Inferior parietal cortex (tissue), 1 donor: ENCODE data around the gene SCAANT1.

Experiments used
- DNase-seq: peaks from one replicate; pipeline ENCODE4 v3.0.0-alpha.2; 2016; ENCODE audit errors: extremely low spot score

Gene SCAANT1

DNA sequence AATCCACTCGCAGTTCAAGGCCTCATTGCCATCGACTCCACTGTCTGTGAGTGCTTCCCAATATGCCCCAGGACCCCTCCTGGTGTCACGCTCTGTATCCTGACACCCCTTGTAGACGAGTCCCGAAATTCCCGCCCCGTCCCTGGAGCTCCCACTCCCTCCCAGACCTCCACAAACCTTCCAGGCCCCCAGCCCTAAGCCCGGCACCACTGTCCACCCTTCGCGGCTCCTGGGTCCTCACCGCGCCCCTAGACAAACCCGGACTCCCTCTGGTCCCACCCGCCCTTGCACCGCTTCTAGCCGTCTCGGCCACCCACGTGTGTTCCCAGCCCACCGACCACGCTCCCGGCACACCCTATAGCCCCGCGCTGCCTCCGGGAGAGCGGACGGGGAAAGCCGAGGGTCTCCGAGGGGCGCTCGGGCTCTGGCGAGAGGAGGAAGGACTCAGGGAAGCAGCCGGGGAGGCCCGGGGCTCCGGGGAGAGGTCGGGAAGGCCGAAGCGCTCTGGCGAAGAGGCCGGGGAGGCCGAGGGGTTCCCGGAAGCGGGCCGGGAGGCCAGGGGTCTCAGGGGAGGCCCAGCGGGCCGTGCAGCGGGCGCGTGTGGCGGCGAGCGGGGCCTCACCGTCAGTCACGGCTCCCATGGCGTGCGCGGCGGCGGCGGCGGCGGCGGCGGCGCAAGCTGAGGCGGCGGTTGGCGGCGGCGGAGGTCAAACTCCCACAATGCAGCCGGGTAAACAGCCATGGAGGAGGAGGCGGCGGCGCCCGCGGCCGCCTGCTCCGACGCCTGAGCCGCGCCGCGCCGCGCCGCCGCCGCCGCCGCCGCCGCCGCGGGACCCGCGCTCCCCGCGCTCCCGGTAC lies 48.8 kb downstream of the SCAANT1 start, which contains the start of the genes ATXN7 and THOC7:
Gene ATXN7, plus strand, starts transcription at position 718 of the 858 bp plus-strand sequence. CDS start 48,732 bp downstream, outside the sequence.
Gene THOC7, minus strand, starts transcription at position 656 of the 858 bp plus-strand sequence. Its CDS starts 15 bp downstream, at position 641.
- DNase-seq, result no peak

DNA sequence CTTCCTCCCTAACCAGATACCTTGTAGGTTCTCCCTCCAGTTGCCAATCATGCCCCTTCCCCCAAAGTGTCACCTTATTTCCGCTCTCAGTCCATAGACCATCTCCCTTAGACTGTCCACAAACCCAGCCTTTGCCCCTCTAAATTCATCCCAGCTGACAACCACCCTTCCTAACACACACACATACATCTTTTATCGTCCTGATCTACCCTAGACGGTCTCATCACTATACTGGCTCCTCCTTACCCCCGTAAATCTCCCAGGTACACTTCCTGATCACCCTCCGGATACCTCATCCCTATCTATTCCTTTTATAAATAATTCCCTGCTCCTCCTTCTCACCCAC lies 49.4 kb downstream of the SCAANT1 start:
- no peak for DNase-seq
